ELR (cell line): ENCODE results near the gene MTA1.
A peak's percentile ranks its signal among the peaks of the same experiment; 100 is the strongest.

Experiments used
- DNase-seq: peaks from one replicate; pipeline ENCODE4 v3.0.0-alpha.2; 2015; ENCODE audit warnings: low read depth

The MTA1 gene

DNA sequence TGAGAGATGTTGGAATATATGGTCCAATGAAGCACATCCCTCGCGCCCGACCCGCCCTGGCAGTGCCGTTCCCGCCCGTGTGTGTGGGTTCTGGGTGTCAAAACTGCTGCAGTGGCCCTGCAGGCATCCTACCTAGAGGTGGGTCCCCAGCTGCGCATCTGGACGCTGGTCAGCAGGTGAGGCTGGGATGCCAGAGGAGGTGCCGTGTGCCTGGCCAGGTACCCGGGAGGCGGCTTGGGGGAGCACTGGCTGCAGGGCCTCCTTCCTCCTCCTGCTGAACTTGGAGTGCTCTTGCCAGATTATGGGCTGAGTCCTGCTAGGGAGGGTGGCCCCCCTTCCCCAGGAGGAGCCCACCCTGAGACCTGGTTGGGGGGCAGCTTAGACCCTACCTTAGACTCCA lies 5.2 kb downstream of the MTA1 start:
- DNase-seq: no peak

DNA sequence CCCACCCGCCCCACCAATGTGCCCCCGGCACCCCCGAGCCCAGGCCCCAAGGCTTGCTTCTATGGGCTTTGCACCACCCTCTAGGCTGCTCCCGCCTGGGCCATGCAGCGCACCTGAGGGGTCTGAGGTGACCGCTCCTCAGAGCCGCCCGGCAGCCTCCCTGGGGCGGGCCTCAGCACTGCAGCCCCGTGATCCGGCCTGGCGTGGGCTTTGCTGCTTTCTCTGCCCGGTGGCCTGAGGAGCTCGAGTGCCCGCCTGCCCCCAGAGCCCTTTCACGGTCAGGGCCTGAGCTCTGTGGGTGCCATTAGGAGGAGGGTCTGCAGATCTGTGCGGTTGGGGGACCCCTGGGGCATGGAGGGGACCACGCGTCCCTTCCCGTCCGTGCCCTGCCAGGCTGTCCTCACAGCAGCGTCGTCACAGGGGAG lies 6.2 kb downstream of the MTA1 start:
- no peak for DNase-seq

DNA sequence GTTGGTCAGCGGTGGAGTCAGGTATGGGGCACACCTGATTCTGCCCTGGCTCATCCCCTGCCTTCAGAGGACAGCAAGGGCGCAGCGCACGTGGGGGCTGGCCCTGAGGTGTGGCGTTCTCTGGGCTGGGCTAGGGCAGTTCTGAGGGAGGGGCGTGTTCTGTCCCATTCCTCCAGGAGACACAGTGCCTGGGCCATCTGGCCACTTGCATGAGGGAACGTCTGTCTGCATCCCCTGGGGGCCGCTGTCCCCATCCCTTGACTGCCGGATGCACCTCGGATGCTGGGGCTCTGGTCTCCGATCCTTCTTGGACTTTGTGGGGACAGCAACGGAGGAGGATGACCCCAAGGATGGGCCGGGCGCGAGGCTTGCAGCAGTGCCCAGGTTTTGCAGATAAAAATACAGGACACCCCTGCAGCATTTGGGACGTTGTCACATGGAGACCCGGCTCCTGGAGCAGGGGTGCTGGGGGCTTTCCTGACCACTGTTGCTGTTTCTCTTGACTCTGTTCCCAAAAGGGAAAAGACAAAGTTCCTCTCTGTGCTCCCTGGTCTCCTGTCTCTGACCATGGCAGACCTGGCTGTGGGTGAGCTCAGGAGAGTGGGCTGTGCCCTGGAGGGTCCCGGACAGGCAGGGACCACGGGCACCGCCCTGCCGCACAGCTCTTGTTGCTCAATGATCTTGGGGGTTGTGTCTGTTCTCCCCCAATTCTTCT lies 6.9 kb downstream of the MTA1 start:
- DNase-seq: no peak

DNA sequence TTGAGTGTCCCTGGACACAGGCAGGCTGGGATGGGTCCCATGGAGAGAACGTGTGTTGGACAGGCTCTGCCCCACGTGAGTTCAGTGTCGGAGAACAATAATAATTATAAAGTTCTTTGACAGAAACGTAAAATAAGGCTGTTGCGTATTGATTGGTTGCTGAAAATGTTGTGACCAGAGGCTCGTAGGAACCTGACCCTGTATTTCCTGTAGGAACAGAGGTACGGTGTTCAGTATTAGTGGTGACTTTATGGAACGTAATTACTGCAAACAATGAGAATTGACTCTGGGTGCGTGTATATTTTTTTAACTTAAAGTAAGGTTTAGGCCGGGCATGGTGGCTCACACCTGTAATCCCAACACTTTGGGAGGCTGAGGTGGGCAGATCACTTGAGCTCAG lies 7.8 kb downstream of the MTA1 start:
- no peak for DNase-seq

DNA sequence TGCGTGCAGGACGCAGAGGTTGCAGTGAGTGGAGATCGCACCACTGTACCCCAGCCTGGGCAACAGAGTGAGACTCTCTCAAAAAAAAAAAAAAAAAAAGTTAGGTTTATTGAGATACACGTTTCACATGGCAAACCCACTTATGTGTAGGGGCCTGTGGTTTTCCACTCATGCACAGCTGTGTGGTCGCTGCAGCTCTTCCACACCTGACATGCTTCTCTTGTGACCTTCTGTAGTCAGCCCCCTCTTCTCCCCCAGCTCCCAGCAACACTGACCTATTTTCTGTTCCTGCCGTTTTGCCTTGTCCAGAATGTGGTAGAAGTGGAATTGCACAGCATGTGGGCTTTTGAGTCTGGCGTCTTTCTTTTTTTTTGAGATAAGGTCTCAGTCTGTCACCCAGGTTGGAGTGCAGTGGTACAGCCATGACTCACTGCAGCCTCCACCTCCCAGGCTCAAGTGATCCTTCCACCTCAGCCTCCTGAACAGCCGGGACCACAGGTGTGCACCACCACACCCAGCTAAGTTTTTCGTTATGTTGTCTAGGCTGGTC lies 8.4 kb downstream of the MTA1 start:
- no peak for DNase-seq

DNA sequence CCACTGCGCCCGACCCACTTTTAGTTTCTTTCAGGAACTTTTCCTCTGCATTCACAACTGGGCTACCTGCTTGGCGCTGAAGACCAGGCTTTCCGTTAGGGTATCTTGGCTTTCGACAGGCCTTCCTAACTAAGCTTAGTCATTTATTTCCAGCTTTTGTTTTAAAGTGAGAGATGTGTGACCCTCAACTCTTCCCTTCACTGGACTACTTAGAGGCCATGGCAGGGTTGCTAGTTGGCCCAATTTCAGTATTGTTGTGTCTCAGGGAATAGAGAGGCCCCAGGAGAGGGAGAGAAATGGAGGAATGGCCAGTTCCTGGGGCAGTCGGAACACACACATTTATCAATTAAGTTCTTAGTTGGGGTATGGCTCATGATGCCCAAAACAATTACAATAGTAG lies 10.4 kb downstream of the MTA1 start:
- no peak for DNase-seq

DNA sequence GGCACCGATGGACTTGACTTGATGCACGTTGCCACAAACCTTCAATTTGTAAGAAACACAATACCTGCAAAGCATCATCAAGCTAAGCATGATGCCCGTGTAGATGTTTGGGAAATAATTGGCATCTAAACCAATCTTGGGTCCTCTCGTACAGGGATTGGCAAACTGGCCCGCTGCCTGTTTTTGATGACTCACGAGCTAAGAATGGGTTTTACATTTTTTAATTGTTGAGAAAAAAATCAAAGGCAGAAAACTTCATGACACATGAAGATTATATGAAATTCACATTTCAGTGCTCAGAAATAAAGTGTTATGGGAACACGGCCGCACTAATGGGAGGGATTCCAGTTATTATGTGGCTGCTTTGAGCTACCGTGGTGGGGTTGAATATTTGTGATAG lies 10.9 kb downstream of the MTA1 start:
- peak; percentile 90 for DNase-seq

DNA sequence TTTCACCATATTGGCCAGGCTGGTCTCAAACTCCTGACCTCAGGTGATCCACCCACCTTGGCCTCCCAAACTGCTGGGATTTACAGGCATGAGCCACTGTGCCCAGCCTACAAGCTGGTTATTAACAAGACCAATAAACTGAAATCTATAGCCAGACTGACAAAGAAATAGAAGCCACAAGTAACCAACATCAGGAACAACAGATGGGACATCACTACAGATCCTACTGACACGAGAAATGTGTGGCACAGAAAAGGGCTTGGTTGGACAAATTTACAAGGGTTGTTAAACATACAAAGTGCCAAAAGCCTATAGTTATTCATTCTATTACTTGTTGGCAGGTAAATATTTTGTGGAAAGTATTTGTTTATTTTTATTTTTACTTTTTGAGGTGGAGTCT lies 11.6 kb downstream of the MTA1 start:
- no peak for DNase-seq

DNA sequence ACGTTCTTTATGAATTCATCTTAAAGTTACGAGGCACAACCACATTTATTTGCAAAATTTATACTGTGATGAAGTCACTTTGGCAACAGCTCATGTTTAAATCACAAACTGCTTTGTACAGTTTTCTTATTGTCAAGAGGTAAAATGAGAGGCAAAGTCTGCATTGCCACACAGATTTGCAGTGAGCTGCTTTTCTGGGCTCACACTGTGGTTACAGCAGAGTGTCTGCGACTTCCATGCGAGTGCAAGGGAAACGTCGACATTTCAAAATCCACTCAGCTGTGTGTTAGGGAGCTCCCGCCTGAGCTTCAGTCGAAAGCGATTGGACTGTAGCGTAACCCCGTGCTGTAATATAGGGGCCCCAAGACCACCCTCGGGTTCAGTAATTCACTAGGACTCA lies 13.0 kb downstream of the MTA1 start:
- no peak for DNase-seq

DNA sequence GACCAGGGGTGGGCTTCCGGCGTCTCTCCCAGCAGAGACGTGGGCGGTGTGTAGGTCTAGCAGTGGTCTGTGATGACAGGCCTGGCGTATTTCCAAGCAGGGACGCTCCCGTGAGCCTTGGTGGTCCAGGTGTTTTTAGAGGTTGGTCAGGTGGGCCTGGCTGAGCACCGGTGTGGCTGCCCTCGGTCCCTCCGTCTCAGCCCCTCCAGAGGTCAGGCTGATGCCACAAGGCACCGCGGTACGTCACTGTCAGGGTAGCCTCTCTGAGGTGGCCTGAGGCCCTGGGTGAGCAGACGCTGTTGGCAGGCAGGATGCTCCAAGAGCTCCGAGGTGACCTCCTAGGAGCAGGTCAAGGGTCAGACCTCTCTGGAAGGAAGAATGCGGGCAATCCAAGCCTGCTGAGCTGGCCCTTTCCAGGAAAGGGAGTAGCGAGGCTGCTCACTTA lies 13.6 kb downstream of the MTA1 start:
- DNase-seq: no peak

DNA sequence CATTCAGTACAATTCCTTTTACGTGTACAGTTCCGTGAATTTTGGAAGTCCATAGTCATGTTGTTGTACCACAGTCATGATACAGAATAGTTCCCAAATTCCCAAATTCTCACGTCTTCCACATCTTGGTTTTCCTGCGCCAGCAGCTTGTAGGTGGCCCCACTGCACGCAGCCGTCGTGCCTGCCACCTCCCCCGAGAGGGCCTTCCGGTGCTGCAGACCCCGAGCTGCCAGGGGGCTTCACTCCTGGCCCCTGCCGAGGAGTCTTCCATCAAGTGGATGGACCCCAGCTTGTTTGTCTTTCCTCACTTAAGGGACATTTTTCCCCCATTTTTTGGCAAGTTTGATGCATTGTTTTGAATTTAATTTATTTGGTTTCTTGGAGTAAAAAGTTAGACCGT lies 16.8 kb downstream of the MTA1 start:
- no peak for DNase-seq

DNA sequence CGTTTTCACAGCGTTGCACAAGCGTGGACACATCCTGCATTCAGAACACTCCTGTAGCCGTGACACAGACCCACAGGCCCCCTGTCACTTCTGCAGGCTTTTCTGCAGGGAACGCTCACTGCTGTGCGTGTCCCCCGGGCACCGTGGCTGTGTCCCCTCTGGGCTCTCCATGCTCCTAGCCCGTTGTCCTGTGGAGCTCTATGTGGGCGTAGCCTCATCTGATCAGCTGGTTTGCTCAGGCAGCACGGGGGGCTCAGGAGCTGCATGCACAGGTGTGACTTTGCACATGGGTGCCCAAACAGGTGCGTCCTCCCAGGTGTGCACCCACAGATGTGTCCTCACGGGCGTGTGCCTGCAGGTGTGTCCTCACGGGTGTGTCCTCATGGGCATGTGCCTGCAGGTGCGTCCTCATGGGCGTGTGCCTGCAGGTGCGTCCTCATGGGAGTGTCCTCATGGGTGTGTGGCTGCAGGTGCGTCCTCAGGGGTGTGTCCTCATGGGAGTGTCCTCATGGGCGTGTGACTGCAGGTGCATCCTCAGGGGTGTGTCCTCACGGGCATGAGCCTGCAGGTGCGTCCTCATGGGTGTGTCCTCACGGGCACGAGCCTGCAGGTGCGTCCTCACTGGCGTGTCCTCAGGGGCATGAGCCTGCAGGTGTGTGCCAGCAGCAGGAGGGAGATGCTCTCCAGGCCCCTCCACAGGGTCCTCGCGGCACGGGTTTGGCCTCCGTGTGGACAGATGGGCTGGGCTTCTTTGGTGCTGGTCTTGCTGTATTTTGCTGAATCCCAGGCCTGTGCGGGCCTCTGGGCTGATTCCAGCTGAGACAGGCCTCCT lies 17.5 kb downstream of the MTA1 start:
- no peak for DNase-seq

DNA sequence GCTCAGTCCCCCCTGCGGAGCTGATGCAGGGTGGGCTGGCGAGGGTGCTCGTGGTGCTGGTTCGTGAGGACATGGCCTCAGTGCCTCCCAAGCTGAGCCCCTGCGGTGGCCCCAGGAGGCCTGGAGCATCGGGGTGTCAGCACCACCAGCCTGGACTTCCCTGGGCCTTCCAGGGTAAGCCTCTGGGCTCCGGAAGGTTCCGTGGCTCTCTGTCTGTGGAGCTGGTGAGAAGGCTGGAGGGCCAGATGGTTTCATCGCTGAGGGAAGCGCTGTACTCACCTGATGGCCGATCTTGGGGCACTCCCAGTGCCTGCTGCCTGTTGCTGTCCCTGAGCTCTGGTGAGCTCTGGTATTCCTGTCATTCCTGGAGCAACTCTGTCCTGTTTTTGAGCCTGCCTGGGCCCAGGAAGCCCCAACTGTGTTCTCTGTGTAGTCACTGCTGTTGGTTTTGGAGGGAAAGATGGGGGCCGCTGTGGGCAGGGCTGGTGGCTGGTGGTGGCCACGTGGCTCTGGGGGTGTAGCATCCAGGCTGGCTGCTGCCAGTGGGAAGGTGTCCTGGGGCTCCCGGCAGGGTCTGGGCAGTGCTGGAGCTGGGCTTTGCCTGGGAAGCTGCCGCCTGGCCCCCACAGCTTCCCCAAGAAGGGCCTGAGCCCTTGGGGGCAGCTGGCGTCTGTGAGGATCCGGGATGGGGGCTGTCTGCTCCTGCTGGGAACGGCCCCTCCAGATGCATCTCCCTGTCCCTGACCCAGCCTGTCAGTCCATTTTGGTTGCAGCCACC lies 18.3 kb downstream of the MTA1 start:
- DNase-seq: no peak

DNA sequence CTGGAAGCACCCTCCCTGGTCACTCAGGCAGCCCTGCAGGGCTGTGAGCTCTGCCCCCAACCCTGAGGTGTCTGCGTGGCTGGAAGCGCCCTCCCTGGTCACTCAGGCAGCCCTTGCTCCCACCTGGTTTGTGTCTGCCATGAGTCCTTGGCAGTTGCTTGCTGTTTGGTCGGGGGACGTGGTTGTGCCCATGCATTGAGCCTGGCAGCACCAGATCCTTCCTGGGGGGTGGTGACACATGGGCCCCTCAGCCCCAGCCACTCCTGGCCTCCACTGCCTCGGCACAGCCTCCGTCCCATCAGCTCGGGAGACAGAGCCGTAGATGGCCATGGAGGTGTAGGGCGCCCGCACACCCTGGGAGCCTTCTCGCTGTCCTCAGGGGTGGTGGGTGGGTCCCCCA lies 19.6 kb downstream of the MTA1 start:
- no peak for DNase-seq

DNA sequence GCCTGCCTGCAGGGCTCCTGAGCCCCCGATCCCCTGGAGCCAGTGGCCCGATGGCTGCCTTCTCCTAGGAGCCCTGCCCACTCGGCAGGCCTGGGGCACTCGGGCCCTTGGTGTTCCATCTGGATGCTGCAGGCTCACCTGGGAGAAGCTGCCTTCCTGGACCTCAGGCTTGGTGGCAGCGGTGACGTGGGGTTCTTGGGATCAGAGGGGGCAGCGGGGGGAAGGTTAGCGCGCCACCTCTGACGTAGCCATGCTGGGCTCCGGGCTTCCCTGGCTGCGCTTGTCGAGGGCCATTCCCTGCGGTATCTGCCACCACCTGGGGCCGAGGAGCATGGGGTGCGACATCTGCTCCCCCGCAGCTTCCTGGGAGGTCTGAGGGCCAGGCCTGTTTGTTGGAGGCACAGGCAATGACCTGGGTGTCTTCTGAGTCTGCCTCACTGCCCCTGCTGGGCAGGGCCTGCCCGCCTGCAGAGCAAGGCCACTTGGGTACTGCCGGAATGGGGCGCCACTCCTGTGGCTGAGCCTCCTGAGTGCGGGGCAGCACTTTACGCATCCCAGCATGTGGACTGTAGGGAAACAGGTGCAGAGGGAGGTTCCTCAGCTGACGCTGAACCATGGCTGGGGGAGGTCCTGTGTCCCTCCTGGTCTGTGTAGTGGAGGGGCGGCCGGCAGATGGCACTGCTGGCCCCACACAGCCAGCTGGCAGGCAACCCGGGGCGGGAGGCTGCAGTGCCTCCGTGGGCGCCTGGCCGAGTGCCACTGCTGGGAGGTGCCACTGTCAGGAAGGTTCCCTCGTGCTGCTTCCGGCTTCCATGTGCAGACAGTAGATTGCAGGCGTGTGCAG lies 20.3 kb downstream of the MTA1 start:
- DNase-seq: no peak

DNA sequence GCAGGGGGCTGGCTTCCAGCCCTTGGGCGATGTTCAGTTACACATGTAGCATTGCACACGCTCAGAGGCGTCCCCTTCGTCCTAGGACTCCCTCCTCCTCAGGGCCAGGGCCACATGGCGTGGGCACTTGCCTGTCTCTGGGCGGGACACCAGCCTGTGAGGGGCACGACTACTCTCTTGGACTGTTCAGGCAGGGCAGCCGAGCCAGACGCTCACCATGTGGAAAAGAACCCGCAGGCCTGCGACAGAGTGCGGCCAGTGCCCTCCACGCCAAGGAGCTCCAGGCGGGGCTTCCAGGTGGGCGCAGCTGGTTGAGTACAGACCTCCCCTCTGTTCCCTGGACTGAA lies 20.9 kb downstream of the MTA1 start:
- no peak for DNase-seq

DNA sequence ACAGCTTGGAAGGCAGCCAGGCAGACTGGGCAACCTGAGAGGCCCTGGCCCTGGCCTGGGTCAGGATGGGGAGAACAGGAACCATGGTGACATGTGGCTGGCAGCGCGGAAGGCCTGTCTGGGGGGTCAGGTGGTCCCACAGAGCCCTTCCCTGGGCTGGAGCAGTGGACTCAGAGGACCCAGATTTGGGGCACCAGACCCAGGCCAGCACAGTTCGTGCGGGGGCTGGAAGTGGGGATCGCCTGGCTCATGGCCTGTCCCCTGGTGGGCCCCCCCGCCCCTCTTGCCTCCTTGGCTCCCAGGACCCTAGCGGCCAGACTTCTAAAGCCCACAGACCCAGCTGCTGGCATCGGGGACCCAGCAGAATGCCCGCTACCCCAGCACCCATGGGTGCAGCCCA lies 21.4 kb downstream of the MTA1 start:
- DNase-seq: no peak

DNA sequence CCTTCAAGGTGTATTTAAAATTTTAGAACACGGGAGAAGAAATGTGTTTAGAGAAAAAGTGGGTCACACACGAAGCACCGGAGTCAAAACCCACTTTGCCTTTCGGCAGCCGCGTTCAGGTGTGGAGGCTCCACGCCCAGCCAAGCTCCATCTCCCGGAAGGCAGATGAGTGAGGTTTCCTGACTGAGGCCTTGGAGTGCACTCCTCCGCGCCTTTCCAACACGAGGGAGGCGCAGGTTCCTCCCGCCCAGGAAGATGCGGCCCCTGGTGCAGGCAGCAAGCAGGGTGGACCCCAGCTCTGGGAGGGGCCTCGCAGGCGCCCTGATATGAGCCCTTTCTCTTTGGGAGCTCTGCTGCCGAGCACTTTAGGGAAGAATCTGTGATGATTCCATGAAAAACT lies 22.5 kb downstream of the MTA1 start:
- no peak for DNase-seq

DNA sequence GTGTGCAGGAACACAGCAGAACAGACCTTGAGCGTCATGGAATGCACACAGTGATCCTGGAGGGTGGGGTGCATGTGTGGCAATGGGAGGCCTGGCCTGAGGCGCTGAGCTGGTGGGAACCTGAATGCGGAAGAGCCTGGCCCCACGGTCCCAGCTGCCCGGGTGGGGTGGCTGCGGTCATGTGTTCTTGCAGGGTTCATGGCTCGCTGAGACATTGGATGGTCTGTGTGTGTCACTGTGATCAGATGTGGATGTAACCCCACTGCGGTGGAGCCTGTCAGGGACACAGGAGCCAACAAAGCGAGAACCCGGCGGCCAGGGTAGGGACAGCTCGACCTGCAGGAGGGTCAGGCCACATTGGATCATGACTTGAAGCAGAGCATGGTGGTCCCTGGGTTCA lies 23.2 kb downstream of the MTA1 start:
- no peak for DNase-seq

DNA sequence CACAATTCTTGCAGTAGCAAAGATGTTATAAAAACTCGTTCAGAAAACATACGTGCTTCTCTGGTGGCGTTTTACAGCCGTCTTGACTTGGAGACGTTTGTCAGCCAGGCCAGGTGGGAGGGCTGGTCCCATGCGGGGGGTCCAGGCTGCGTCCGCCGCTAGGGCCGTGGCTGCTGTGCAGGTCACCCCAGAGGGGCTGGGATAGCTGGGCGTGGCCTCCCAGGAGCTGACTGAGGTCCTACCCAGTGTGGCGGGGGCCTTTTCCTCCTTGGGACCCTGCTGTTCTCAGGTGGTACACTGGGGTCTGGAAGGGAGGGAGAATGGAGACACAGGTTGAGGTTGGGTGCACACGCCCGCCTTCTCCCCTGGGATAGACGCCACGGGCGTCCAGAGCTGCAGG lies 25.2 kb downstream of the MTA1 start:
- DNase-seq: no peak

DNA sequence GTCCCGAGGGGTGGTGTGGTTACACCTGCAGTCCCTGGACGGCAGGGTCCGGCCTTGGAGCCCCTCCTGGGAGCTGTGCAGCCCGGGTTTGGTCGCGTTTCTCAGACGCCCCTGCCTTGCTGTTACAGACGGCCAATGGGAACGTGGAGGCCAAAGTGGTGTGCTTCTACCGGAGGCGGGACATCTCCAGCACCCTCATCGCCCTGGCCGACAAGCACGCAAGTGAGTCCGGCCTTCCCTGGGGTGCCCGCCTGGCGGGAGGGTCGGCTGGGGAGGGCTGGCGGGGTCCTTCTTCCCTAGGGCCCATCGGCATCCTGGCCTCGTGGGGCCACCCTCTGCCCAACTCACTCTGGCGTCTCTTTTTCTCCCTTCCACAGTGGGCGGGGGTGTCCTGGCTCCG lies 25.7 kb downstream of the MTA1 start:
- no peak for DNase-seq
